ENCODE measurements around the gene FRAS1. TPM values are rescaled to one million over a fixed set of nuclear protein-coding genes. Genes with fewer than 3 reads are reported as not detected.
"Not testable (repeated sequence)": the region's sequence is repeated elsewhere in the genome, so short reads cannot be mapped to it uniquely, and the experiment has no call there.

FRAS1 gene
- total RNA-seq, 2 experiments from 2014 or later = 0.09 TPM; not detected in 1

GRCh38 chr4:78542373-78542772 lies 485.2 kb downstream of the FRAS1 start:
- H3K27me3 Mint-ChIP-seq = peaks cover 19% of the 10 kb centered on the region
- H3K4me3 Mint-ChIP-seq = no peak overlapping the region
- H3K27ac Mint-ChIP-seq = no peak overlapping the region
- intact Hi-C loops (cut with DNase I, micrococcal nuclease) = loop anchor here in 1 of 2 experiments (5.0 kb wide), 1 partner anchor 115 kb away; no protein-coding TSS in a partner anchor
- H3K4me1 Mint-ChIP-seq = peaks cover 14% of the 10 kb centered on the region
- POLR2A ChIA-PET = no interaction called here
- ATAC-seq (no peak), DNase-seq (no peak)
- no peaks in the 10 kb centered on the region for H3K9me3 Mint-ChIP-seq (ENCODE audit: low read depth)
- CTCF ChIA-PET = no interaction called here
- H3K36me3 Mint-ChIP-seq (ENCODE audit: low read depth) = no peaks in the 10 kb centered on the region

- ChIA-PET POLR2A (no interaction called here), CTCF (no interaction called here)
- H3K4me3 Mint-ChIP-seq = no peak overlapping the region
- DNase-seq (no peak), ATAC-seq (peak; percentile 90)
- intact Hi-C loops (cut with DNase I, micrococcal nuclease) = loop anchor here (1.0 to 5.0 kb wide), 2 partner anchors 114 to 591 kb away; no protein-coding TSS in a partner anchor
- H3K4me1 Mint-ChIP-seq = peaks cover 14% of the 10 kb centered on the region
- no peaks in the 10 kb centered on the region for H3K36me3 Mint-ChIP-seq (ENCODE audit: low read depth)
- peaks cover 17% of the 10 kb centered on the region for H3K27me3 Mint-ChIP-seq
- no peaks in the 10 kb centered on the region for H3K9me3 Mint-ChIP-seq (ENCODE audit: low read depth)
- no peak overlapping the region for H3K27ac Mint-ChIP-seq
Observed at GRCh38 chr4:78543424-78544125, 486.5 kb downstream of the FRAS1 start.

GRCh38 chr4:78544678-78545077 lies 487.6 kb downstream of the FRAS1 start:
- ChIA-PET CTCF (no interaction called here), POLR2A (no interaction called here)
- Mint-ChIP-seq H3K9me3 (ENCODE audit: low read depth) (no peaks in the 10 kb centered on the region), H3K27me3 (peaks cover 15% of the 10 kb centered on the region), H3K4me3 (no peak overlapping the region), H3K4me1 (peaks cover 14% of the 10 kb centered on the region), H3K36me3 (ENCODE audit: low read depth) (no peaks in the 10 kb centered on the region), H3K27ac (no peak overlapping the region)
- ATAC-seq (no peak), DNase-seq (no peak)
- intact Hi-C loops (cut with DNase I, micrococcal nuclease) = loop anchor here in 1 of 2 experiments (5.0 kb wide), 1 partner anchor 113 kb away; no protein-coding TSS in a partner anchor

GRCh38 chr4:78545275-78546246 lies 488.4 kb downstream of the FRAS1 start:
- H3K27ac Mint-ChIP-seq = no peak overlapping the region

GRCh38 chr4:78547899-78548298 lies 490.8 kb downstream of the FRAS1 start:
- POLR2A ChIA-PET; intact Hi-C loops (cut with DNase I, micrococcal nuclease); H3K36me3 Mint-ChIP-seq (ENCODE audit: low read depth); H3K4me3 Mint-ChIP-seq; DNase-seq; H3K9me3 Mint-ChIP-seq (ENCODE audit: low read depth); H3K27ac Mint-ChIP-seq; ATAC-seq; CTCF ChIA-PET: not testable (repeated sequence)
- H3K27me3 Mint-ChIP-seq = peaks cover 27% of the 10 kb centered on the region
- peaks cover 20% of the 10 kb centered on the region for H3K4me1 Mint-ChIP-seq

More at GRCh38 chr4:78545275-78546246, 488.4 kb downstream of the FRAS1 start:
- peaks cover 21% of the 10 kb centered on the region for H3K27me3 Mint-ChIP-seq
- ChIA-PET POLR2A (no interaction called here), CTCF (no interaction called here)
- no peak overlapping the region for H3K4me3 Mint-ChIP-seq
- intact Hi-C loops (cut with DNase I, micrococcal nuclease) = no loop called here
- DNase-seq (no peak), ATAC-seq (no peak)
- H3K4me1 Mint-ChIP-seq = peaks cover 14% of the 10 kb centered on the region
- H3K9me3 Mint-ChIP-seq (ENCODE audit: low read depth) = no peaks in the 10 kb centered on the region
- H3K36me3 Mint-ChIP-seq (ENCODE audit: low read depth) = no peaks in the 10 kb centered on the region

- H3K4me3 Mint-ChIP-seq; POLR2A ChIA-PET; ATAC-seq; intact Hi-C loops (cut with DNase I, micrococcal nuclease); H3K9me3 Mint-ChIP-seq (ENCODE audit: low read depth); H3K27ac Mint-ChIP-seq; H3K36me3 Mint-ChIP-seq (ENCODE audit: low read depth); CTCF ChIA-PET; DNase-seq: not testable (repeated sequence)
- H3K4me1 Mint-ChIP-seq = peaks cover 11% of the 10 kb centered on the region
- peaks cover 33% of the 10 kb centered on the region for H3K27me3 Mint-ChIP-seq
Observed at GRCh38 chr4:78548889-78549288, 491.8 kb downstream of the FRAS1 start.

- intact Hi-C loops (cut with DNase I, micrococcal nuclease) = loop anchor here in 1 of 2 experiments (5.0 kb wide), 1 partner anchor 106 kb away; no protein-coding TSS in a partner anchor
- Mint-ChIP-seq H3K9me3 (ENCODE audit: low read depth) (no peaks in the 10 kb centered on the region), H3K36me3 (ENCODE audit: low read depth) (no peaks in the 10 kb centered on the region), H3K27ac (peak within 1 kb of the TSS; percentile 56), H3K27me3 (peaks cover 30% of the 10 kb centered on the region), H3K4me3 (peak within 1 kb of the TSS; percentile 62), H3K4me1 (peaks cover 10% of the 10 kb centered on the region)
- DNase-seq (peak; percentile 47), ATAC-seq (peak; percentile 47)
- ChIA-PET CTCF (interaction anchor here (0.5 to 0.7 kb wide), 2 partner anchors 499 to 1174 kb away, joined by 3 read pairs; no protein-coding TSS in a partner anchor), POLR2A (no interaction called here)
Observed at GRCh38 chr4:78551420-78552351, 494.6 kb downstream of the FRAS1 start, which contains the start of gene ANXA3. Gene ANXA3, plus strand, starts transcription at chr4:78551770. Its CDS starts 2,704 bp downstream, at chr4:78554474.

GRCh38 chr4:78552389-78553042 lies 495.4 kb downstream of the FRAS1 start:
- ChIA-PET CTCF (interaction anchor here (0.5 to 0.7 kb wide), 2 partner anchors 500 to 1174 kb away, joined by 3 read pairs; no protein-coding TSS in a partner anchor), POLR2A (no interaction called here)
- Mint-ChIP-seq H3K4me3 (no peak overlapping the region), H3K27me3 (peaks cover 34% of the 10 kb centered on the region), H3K9me3 (ENCODE audit: low read depth) (no peaks in the 10 kb centered on the region), H3K36me3 (ENCODE audit: low read depth) (no peaks in the 10 kb centered on the region), H3K27ac (no peak overlapping the region), H3K4me1 (peaks cover 10% of the 10 kb centered on the region)
- DNase-seq (no peak), ATAC-seq (peak; percentile 39)
- intact Hi-C loops (cut with DNase I, micrococcal nuclease) = loop anchor here in 1 of 2 experiments (5.0 kb wide), 1 partner anchor 105 kb away; no protein-coding TSS in a partner anchor

- DNase-seq (no peak), ATAC-seq (no peak)
- Mint-ChIP-seq H3K4me1 (peaks cover 10% of the 10 kb centered on the region), H3K4me3 (no peak overlapping the region), H3K9me3 (ENCODE audit: low read depth) (no peaks in the 10 kb centered on the region), H3K27ac (no peak overlapping the region), H3K36me3 (ENCODE audit: low read depth) (no peaks in the 10 kb centered on the region), H3K27me3 (peaks cover 34% of the 10 kb centered on the region)
- intact Hi-C loops (cut with DNase I, micrococcal nuclease) = loop anchor here in 1 of 2 experiments (5.0 kb wide), 1 partner anchor 104 kb away; no protein-coding TSS in a partner anchor
- CTCF ChIA-PET = no interaction called here
- POLR2A ChIA-PET = no interaction called here
Observed at GRCh38 chr4:78553043-78553396, 495.9 kb downstream of the FRAS1 start.

GRCh38 chr4:78553529-78554060 lies 496.5 kb downstream of the FRAS1 start:
- Mint-ChIP-seq H3K4me1 (peaks cover 10% of the 10 kb centered on the region), H3K9me3 (ENCODE audit: low read depth) (no peaks in the 10 kb centered on the region), H3K4me3 (no peak overlapping the region), H3K27ac (no peak overlapping the region), H3K36me3 (ENCODE audit: low read depth) (no peaks in the 10 kb centered on the region), H3K27me3 (peaks cover 35% of the 10 kb centered on the region)
- intact Hi-C loops (cut with DNase I, micrococcal nuclease) = loop anchor here in 1 of 2 experiments (5.0 kb wide), 1 partner anchor 104 kb away; no protein-coding TSS in a partner anchor
- no peak for ATAC-seq
- DNase-seq = no peak
- CTCF ChIA-PET = no interaction called here
- POLR2A ChIA-PET = no interaction called here
